DOHH2 (cell line): ENCODE measurements around the gene NPS.

Experiments used
- EZH2phosphoT487 ChIP-seq: fragments of 200-600 bp; sonication (generic); IDR thresholded peaks from 2 replicates; pipeline ENCODE4 v1.6.1; 2017; ENCODE audit warnings: borderline replicate concordance, mild to moderate bottlenecking, antibody characterized with exemption, low read length, moderate library complexity, mixed read lengths
- TF ChIP-seq, protein P1 (sequence below): fragments of 200-600 bp; sonication (generic); IDR thresholded peaks from one replicate; pipeline ENCODE4 v1.5.1; 2014; ENCODE audit warnings: antibody characterized with exemption, mild to moderate bottlenecking, low read depth, low read length; ENCODE audit not compliant: poor library complexity, severe bottlenecking

DNA sequence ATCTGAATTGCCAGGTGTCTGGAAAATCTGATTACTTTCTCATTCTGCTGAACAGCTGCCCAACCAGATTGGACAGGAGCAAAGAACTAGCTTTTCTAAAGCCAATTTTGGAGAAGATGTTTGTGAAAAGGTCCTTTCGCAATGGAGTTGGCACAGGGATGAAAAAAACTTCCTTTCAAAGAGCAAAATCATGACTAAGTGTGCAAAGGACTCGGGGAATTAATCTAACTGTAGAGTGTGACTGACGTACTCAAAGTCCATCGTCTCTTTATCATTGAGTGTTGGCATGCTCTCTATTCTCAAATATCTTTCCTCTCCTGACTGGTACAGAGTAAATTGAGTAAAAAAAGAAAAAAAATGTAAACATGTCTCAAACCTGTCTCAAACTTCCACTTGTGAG, 3.3 kb downstream of the NPS start:
- TF ChIP-seq, protein P1, sequence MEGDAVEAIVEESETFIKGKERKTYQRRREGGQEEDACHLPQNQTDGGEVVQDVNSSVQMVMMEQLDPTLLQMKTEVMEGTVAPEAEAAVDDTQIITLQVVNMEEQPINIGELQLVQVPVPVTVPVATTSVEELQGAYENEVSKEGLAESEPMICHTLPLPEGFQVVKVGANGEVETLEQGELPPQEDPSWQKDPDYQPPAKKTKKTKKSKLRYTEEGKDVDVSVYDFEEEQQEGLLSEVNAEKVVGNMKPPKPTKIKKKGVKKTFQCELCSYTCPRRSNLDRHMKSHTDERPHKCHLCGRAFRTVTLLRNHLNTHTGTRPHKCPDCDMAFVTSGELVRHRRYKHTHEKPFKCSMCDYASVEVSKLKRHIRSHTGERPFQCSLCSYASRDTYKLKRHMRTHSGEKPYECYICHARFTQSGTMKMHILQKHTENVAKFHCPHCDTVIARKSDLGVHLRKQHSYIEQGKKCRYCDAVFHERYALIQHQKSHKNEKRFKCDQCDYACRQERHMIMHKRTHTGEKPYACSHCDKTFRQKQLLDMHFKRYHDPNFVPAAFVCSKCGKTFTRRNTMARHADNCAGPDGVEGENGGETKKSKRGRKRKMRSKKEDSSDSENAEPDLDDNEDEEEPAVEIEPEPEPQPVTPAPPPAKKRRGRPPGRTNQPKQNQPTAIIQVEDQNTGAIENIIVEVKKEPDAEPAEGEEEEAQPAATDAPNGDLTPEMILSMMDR: no peak
- no peak for TF ChIP-seq EZH2phosphoT487
